ENCODE results near the gene FGFRL1. TPM values are rescaled to one million over a fixed set of nuclear protein-coding genes. Genes with fewer than 3 reads are reported as not detected.

FGFRL1 gene
- total and polyA plus RNA-seq, 2 of the 13 experiments (the other 11 are each of a cell fraction or from before 2014, with no cell fraction given), result 19.1 to 30.6 TPM

GRCh38 chr4:1043651-1044468, 32.4 kb downstream of the FGFRL1 start (continued):
- TF ChIP-seq ZBTB25 (CRISPR knock-in tag; IDR thresholded peaks at IDR 0.05) (0 out of 2 replicates have a peak, but pooled peaks have one; percentile 33), PHF20 (CRISPR knock-in tag; IDR thresholded peaks at IDR 0.05) (no peak), GABPA (IDR thresholded peaks at IDR 0.05; ENCODE audit: low read depth, low read length) (no peak), GABPA (CRISPR knock-in tag; IDR thresholded peaks at IDR 0.05; ENCODE audit: low read depth) (no peak), MTF2 (CRISPR knock-in tag; IDR thresholded peaks at IDR 0.05; ENCODE audit: borderline replicate concordance) (no peak; the same call in 1 of the 2 replicates), ZBTB7B (CRISPR knock-in tag; IDR thresholded peaks at IDR 0.05) (0 out of 2 replicates have a peak, but pooled peaks have one; percentile 22), GATA4 (IDR thresholded peaks at IDR 0.05; ENCODE audit: borderline replicate concordance, low read depth) (no peak), ZNF577 (CRISPR knock-in tag; IDR thresholded peaks at IDR 0.05; ENCODE audit: borderline replicate concordance, low read depth) (no peak), ZNF292 (CRISPR knock-in tag; IDR thresholded peaks at IDR 0.05; ENCODE audit: borderline replicate concordance, low read depth) (no peak), SP5 (CRISPR knock-in tag; IDR thresholded peaks at IDR 0.05; ENCODE audit: borderline replicate concordance, low read depth) (peak; percentile 22; the same call in 1 of the 2 replicates), RORA (CRISPR knock-in tag; IDR thresholded peaks at IDR 0.05) (no peak), KDM2A (CRISPR knock-in tag; IDR thresholded peaks at IDR 0.05; ENCODE audit: borderline replicate concordance, low read depth) (peak; percentile 74), ZNF574 (CRISPR knock-in tag; IDR thresholded peaks at IDR 0.05) (no peak), KLF9 (CRISPR knock-in tag; IDR thresholded peaks at IDR 0.05; ENCODE audit: low read depth) (no peak), NFYB (CRISPR knock-in tag; IDR thresholded peaks at IDR 0.05) (no peak), SOX5 (CRISPR knock-in tag; IDR thresholded peaks at IDR 0.05; ENCODE audit: borderline replicate concordance) (peak; percentile 51; the same call in 1 of the 2 replicates), TCF7 (IDR thresholded peaks at IDR 0.05; ENCODE audit: low read depth) (no peak), ZFP90 (CRISPR knock-in tag; IDR thresholded peaks at IDR 0.05; ENCODE audit: borderline replicate concordance) (no peak), BATF2 (CRISPR knock-in tag; IDR thresholded peaks at IDR 0.05) (no peak), RFXANK (CRISPR knock-in tag; IDR thresholded peaks at IDR 0.05) (no peak)
- TF ChIP-seq, protein P1, sequence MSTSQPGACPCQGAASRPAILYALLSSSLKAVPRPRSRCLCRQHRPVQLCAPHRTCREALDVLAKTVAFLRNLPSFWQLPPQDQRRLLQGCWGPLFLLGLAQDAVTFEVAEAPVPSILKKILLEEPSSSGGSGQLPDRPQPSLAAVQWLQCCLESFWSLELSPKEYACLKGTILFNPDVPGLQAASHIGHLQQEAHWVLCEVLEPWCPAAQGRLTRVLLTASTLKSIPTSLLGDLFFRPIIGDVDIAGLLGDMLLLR (CRISPR knock-in tag; IDR thresholded peaks at IDR 0.05), result no peak
- TF ChIP-seq, protein P2, sequence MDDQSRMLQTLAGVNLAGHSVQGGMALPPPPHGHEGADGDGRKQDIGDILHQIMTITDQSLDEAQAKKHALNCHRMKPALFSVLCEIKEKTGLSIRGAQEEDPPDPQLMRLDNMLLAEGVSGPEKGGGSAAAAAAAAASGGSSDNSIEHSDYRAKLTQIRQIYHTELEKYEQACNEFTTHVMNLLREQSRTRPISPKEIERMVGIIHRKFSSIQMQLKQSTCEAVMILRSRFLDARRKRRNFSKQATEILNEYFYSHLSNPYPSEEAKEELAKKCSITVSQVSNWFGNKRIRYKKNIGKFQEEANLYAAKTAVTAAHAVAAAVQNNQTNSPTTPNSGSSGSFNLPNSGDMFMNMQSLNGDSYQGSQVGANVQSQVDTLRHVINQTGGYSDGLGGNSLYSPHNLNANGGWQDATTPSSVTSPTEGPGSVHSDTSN (CRISPR knock-in tag; IDR thresholded peaks at IDR 0.05; ENCODE audit: borderline replicate concordance), result no peak
- TF ChIP-seq, protein P3, sequence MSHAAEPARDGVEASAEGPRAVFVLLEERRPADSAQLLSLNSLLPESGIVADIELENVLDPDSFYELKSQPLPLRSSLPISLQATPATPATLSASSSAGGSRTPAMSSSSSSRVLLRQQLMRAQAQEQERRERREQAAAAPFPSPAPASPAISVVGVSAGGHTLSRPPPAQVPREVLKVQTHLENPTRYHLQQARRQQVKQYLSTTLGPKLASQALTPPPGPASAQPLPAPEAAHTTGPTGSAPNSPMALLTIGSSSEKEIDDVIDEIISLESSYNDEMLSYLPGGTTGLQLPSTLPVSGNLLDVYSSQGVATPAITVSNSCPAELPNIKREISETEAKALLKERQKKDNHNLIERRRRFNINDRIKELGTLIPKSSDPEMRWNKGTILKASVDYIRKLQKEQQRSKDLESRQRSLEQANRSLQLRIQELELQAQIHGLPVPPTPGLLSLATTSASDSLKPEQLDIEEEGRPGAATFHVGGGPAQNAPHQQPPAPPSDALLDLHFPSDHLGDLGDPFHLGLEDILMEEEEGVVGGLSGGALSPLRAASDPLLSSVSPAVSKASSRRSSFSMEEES (CRISPR knock-in tag; IDR thresholded peaks at IDR 0.05), result 0 out of 2 replicates have a peak, but pooled peaks have one; percentile 18

All from HepG2 (cell line).